Measurements from ENCODE around the gene IRGQ.

IRGQ gene

DNA sequence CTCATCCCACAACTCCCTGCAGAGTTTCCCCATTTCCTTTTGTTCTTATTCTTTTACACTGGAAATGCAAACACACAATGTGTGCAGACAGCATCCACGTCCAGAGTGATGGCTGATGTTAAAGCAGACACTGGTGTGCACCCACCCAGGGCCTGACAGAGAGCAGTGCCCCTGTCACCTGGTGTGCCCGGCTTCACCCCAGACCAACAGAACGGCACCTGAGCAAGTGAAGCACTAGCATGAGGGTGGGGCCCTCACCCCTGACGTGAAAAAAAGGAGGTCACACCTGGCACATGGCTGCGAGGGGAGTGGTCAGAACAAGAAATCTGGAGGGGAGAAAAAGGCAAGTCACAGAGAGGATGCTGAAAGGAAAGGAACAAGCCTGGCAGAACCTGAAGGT is 50.7 kb downstream of the IRGQ start:
- in situ Hi-C loops (cut with HindIII; ENCODE audit: low sequenced_read_pairs): loop anchor here (25.0 kb wide), 1 partner anchor 108 kb away; no protein-coding TSS in a partner anchor

DNA sequence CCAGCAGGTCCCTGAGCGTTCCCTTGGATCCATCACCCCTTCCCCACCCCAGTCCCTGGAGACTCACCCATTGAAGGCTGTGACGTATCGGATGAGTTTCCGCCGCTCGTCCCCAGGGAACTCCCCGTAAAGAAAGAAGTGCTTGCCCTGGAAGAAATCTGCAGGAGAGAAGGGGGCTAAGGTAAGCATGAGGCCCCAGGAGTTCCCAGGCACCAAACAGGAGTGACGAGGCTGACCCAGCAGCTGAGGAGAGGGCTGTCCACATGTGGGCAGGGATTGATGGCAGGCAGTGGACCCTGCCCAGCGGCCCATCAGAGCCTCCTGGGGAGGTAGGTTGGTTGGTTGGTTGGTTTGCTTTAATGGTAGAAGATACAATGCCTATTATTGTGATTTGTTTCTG is 51.9 kb downstream of the IRGQ start:
- in situ Hi-C loops (cut with HindIII; ENCODE audit: low sequenced_read_pairs): loop anchor here (25.0 kb wide), 1 partner anchor 107 kb away; no protein-coding TSS in a partner anchor

DNA sequence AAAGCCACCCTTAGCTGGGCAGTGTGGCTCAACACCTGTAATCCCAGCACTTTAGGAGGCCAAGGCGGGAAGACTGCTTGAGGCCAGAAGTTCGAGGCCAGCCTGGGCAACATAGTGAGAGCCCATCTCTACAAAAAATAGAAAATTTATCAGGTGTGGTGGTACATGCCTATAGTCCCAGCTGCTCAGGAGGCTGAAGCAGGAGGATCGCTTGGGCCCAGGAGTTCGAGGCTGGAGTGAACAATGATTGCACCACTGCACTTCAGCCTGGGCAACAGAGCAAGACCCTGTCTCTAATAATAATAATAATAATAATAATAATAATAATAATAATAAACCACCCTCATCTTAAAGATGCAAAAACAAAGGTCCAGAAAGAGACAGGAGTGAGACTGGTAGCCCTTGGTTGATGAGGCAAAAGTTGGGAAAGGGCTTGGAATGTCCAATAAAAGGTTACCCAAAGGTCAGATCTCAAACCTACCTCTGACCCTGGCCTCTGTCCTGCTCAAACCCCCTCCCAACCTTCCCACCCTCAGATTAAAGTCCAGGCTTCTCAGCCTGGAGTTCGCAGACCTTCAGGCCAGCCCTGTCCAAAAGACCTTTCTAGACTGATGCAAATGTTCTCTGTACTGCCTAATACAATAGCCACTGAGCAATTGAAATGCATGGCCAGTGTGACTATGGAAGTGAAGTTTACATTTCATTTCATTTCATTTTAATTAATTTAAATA is 53.8 kb downstream of the IRGQ start:
- in situ Hi-C loops (cut with HindIII; ENCODE audit: low sequenced_read_pairs): loop anchor here (25.0 kb wide), 1 partner anchor 105 kb away; no protein-coding TSS in a partner anchor

DNA sequence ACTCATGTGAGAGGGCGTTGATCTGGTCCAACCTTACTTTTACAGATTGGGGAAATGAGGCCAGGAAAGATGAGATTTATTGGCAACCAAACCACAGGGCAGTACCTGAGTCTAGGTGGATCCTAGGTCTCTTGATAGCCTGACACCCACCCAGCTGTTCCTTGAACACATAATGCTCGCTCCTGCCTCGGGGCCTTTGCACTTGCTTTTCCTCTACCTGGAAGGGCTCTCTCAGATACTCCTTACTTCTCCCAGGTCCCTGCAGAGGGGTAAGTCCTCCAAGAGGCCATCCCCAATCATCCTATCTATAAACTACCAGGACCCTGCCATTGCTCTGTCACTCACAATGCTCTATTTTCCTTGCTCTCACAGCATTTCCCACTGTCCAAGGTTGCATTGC is 55.6 kb downstream of the IRGQ start:
- in situ Hi-C loops (cut with HindIII; ENCODE audit: low sequenced_read_pairs): loop anchor here (25.0 kb wide), 1 partner anchor 103 kb away; no protein-coding TSS in a partner anchor

DNA sequence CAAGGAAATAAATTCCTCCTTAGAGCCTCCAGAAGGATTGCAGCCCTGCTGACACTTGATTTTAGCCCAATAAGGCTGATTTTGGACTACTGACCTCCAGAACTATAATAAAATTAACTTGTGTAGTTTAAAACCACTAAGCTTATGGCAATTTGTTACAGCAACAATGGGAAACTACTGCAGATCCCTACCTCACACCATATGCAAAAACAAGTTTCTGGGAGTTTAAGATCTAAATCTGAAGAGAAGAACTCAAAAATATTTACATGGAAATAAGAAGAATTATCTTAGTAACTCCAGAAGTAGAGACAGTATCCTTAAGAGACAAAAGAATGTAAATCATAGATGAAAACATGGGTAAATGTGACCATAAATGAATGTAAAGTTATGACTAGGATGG is 57.0 kb downstream of the IRGQ start:
- in situ Hi-C loops (cut with HindIII; ENCODE audit: low sequenced_read_pairs): loop anchor here (25.0 kb wide), 1 partner anchor 102 kb away; no protein-coding TSS in a partner anchor

DNA sequence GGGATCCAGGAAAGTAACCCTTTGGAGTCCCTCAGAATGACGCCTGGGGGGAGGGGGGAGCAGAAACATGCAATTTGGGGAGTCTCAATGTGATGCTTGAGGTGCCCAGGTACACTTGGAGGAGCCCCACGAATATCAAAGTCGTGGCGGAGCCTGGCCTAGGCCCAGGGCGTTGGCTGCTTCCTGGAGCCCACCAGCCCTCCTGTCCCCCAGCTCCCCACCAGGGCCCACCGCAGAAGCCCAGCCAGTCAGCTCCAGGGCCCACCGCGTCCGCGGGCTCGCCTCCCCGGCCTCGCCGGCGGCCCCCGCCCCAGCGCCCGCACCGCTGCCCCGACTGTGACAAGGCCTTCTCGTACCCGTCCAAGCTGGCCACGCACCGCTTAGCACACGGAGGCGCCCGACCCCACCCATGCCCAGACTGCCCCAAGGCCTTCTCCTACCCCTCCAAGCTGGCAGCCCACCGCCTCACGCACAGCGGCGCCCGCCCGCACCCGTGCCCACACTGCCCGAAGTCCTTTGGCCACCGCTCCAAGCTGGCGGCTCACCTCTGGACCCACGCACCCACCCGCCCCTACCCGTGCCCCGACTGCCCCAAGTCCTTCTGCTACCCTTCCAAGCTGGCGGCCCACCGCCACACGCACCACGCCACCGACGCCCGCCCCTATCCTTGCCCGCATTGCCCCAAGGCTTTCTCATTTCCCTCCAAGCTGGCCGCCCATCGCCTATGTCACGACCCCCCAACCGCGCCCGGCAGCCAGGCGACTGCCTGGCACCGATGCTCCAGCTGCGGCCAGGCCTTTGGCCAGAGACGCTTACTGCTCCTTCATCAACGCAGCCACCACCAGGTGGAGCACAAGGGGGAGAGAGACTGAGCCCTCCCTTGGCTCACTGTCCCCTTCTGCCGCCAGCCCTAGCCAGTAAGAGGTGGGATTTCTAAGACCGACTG is 60.8 kb downstream of the IRGQ start:
- in situ Hi-C loops (cut with HindIII; ENCODE audit: low sequenced_read_pairs): loop anchor here (25.0 kb wide), 1 partner anchor 98 kb away; no protein-coding TSS in a partner anchor
